ENCODE measurements around the gene FLT1.

GRCh38 chr13:28271056-28271840, 223.7 kb downstream of the FLT1 start:
- TF ChIP-seq CTCF (IDR thresholded peaks at IDR 0.05; ENCODE audit: low read length), result no peak
- no peak for TF ChIP-seq EZH2 (IDR thresholded peaks at IDR 0.05; ENCODE audit: borderline replicate concordance, low read length)

All from OCI-LY1 (cell line).